Cerebellar nuclear complex (tissue), 1 donor: Measurements from ENCODE around the gene DNAJC9.
"Not testable (repeated sequence)": the region's sequence is repeated elsewhere in the genome, so short reads cannot be mapped to it uniquely, and the experiment has no call there.

ENCODE experiments used
- DNase-seq, 2 experiments: peaks; one replicate each; lab custom pipeline; 2025; lab: John Stamatoyannopoulos, UW

The DNAJC9 gene, protein sequence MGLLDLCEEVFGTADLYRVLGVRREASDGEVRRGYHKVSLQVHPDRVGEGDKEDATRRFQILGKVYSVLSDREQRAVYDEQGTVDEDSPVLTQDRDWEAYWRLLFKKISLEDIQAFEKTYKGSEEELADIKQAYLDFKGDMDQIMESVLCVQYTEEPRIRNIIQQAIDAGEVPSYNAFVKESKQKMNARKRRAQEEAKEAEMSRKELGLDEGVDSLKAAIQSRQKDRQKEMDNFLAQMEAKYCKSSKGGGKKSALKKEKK

GRCh38 chr10:73246646-73247508 lies at the start of gene DNAJC9:
Gene DNAJC9 (minus strand): TSS chr10:73247255. CDS start chr10:73247189, 66 bp downstream.
- peak; percentile 28 to 61 for DNase-seq

GRCh38 chr10:73293461-73293860 lies 46.4 kb upstream of the DNAJC9 start:
- no peak for DNase-seq

DNA sequence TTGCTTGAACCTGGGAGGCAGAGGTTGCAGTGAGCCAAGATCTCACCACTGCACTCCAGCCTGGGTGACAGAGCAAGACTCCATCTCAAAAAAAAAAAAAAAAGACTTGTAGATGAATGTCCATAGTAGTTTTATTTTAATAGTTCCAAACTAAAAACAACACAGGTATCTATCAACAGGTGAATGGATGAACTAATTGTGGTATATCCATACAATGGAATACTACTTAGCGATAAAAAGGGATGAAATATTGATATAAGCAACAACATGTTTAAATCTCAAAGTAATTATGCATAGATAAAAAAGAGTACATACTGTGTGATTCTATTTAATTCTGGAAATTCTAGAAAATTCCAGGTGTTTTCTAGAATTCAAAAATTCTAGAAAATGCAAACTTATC lies 42.9 kb upstream of the DNAJC9 start:
- DNase-seq = no peak

- DNase-seq = no peak
Observed at GRCh38 chr10:73287441-73287840, 40.4 kb upstream of the DNAJC9 start.

DNA sequence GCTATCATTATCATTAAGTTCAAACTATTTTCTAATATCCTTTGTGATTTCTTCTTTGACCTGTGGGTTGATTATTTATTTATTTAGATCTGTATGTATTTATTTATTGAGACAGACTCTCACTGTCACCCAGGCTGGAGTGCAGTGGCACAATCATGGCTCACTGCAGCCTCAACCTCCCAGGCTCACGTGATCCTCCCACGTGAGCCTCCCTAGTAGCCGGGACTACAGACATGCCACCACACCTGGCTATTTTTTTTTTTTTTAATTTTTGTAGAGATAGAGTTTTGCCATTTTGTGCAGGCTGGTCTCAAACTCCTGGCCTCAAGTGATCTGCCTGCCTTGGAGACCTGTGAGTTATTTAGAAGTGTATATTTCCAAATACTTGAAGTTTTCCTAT lies 34.0 kb upstream of the DNAJC9 start:
- no peak for DNase-seq

- DNase-seq = no peak
Observed at GRCh38 chr10:73264423-73264822, 17.4 kb upstream of the DNAJC9 start.

DNA sequence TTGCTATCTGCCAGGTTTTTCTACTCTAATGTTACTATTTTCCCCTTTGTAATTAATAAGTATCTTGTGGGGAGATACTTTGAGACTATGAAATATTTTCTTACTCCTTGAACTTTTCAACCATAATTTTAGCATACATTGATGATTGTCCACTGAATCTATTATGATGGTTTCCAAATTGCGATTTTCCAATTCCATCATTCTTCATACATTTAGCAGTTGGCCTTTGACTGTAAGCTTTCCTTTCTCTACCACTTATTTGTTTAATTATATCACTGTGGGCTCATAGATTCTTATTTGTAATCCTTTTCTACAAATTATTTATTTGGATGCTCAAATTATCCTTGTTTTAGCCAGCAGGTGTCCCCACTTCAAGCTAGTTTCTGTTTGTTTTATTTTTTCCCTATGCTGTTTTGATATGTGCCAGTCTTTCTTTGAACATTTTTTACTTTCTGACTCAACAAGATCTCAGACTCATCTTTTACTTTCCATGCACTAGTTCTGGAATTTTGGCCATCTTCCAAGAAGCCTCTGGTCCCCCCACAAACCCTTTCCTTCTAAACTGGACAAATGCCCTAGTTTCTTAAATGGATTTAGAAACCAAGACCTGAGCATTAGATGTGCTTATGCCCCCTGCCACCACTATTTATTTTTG lies 16.8 kb upstream of the DNAJC9 start:
- no peak for DNase-seq

- no peak for DNase-seq
Observed at GRCh38 chr10:73262880-73263555, 16.0 kb upstream of the DNAJC9 start.

GRCh38 chr10:73262105-73262730 lies 15.2 kb upstream of the DNAJC9 start:
- no peak for DNase-seq

- no peak for DNase-seq
Observed at GRCh38 chr10:73261362-73261995, 14.4 kb upstream of the DNAJC9 start.

DNA sequence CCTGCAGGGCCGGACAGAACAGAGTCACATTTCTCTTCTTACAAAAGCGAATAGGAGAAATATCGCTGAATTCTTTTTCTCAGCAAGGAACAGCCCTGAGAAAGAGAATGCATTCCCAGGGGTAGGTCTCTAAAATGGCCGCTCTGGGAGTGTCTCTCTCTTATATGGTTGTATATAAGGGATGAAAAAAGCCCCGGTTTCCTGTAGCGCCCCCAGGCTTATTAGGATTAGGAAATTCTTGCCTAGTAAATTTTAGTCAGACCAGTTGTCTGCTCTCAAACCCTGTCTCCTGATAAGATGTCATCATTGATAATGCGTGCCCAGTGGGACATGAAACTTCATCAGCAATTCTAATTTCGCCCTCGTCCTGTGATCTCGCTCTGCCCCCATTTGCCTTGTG lies 11.6 kb upstream of the DNAJC9 start:
- not testable (repeated sequence) for DNase-seq

DNA sequence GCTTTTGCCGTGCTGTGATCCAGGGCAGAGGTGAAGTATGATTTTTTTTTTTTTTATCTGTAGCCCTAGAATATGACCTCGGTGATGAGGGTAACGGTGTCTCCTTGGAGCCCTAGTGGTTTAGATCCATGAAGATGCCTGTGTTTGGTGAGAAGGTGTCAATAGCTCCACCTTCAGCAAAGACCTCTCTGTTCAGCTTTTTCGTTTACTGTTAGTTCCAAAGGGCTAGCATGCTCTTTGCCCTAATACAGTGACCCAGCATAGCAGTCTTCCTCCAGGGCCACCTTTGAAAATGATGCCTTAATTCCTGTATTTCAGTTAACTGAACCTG lies 6.1 kb upstream of the DNAJC9 start:
- no peak for DNase-seq

DNA sequence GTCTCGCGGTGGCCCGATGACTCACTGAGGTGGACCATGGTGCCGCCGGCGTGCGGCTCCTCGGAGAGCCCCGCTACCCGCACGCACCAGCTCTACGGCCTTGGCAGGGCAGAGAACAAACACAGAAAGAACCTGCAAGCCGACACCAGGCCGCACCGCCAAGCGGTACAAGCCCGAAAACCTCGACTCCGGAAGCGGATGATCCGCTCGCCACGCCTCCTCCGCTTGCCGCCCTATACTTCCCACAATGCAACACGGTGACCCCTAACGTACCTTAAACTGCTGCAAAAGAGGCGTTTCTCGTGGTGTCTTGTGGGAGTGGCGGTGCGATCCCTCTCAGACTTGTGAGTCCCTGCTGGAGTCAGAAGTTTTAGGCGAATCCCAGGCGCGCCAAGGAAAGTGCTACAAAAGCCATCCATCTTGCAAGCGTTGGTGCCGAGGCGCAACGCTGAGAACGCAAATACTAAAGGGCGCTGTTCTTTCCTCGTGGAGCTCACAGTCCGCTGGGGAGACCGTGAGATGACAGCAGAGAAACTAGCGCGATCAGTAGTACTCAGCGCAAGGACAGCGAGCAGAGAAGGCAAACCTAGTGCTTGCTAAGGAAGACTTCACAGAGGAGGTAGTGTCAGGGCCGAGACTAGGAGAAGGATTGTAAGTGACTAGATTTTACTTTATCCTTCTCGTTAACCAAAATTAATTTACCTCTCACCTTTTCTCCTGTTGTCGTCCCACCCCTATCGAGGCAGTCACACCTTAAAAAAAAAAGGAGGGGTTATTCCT lies 5.6 kb upstream of the DNAJC9 start, which contains the start of gene MRPS16:
MRPS16 (minus strand) TSS at position 200 of the 780 bp plus-strand sequence; CDS start at position 38, 162 bp downstream.
- DNase-seq = peak; percentile 75 to 80

DNA sequence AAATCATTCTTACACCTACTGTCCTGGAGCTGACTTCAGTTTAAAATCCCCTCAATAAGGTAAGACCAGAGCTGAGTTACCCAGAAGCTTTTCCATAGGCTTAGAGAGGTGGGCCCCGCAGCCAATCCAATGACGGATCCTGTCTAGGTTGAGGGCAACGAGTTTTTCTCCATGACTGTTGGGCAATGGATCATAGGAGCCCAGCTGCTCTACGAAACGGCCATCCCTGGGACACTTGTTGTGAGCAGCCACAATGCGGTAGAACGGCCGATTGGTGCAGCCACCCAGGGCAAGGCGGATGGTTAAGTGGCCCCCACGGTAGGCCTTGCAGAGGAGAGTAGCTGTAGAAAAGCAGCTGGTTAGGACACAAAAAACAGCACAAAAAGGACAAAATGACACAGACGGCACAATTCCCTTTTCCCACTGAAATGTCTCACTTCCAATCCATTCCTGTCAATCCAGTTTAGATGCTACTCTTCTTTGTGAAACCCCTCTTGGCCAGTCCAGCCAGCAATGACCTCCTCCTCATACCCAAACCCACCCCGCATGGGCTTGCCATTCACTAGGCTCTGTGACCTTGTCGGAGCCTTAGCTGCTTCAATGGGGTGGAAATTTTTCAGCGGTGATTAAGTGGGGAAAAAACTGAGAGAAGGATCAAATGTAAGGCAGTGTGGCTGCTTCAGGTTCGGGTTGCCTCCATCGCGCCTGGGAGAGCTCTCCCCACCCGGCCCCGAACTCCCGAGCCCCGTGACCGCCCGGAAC lies 4.8 kb upstream of the DNAJC9 start:
- no peak for DNase-seq

DNA sequence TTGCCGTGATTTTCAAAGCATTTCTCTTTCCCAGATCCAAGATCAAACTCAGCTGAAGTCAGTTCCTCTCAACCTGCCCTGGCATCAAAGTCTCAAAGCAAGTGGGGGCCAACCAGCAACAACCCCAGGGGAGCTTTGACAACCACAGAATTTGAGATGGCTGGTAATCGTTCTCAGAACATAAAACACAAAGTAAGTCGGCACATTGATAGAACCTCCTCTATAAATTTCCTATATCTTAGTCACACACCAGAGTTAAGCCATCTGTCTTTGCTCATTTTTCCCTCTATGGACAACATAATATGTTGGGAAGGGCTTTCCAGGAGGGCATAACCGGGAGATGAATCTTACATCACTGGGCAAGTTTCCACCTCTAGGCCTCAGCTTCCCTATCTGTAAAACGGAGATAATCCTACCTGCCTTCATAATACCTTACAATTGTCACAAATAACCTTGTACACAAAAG lies 1.2 kb upstream of the DNAJC9 start:
- DNase-seq = no peak

GRCh38 chr10:73247509-73248258 lies 629 bp upstream of the DNAJC9 start:
- DNase-seq = no peak

DNA sequence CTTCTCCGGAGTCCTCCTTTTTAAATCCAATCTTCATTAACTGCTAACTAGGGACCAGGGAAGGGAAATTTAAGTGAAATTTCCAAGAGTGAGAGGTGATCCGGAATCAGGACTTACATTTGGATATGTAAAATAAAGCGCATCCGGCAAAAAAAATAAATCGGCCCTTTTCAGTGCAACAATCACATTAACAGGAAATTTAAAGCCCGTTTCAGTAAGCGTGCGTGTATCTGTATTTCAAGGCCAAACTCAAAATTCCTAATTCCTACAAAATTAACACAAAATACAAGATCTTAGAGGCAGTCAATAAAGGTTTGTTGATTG lies 771 bp downstream of the DNAJC9 start:
- no peak for DNase-seq

DNA sequence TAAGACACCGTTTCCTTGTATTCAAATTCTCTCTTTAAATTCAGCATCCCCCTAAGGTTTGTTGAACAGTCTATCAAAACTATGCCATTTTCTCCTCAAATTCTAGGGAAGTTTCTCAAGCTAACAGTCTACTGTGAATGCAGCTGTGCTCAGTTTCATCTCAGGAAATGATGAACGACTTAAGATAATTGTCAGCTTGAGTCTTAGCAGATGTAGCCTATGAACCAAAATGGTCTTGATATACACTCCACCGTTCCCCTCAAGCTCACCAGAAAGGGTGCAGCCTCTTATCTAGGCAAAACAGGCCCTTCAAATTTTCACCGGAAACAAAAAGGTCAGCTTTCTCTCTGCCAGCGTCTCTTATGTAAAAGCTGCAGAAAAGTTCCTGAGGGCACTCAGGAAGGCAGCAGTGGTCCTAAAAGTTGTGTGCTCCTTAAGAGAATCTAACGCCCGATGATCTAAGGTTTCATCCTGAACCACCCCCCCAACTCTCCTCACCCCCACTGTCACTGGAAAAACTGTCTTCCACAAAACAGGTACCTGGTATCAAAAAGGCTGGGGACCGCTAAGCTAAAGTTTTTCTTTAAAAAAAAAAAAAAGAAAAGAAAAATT lies 2.1 kb downstream of the DNAJC9 start:
- DNase-seq = no peak

DNA sequence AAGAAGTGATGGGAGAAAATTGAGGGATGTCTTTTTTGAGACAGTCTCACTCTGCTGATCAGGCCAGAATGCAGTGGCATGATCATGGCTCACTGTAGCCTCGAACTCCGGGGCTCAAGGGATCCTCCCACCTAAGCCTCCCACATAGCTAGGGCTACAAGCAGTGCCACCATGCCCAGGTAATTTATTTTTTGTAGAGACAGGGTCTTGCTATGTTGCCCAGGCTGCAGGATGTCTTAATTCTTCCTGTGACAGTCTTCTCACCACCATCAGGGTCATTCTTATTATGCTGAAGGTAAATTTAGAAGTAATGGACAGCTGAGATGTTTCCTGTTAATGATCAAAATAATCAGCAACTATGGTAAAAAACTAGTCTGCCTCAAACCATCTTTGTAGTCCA lies 7.1 kb downstream of the DNAJC9 start:
- DNase-seq = no peak
